Common myeloid progenitor, CD34-positive (primary cell): ENCODE results near the gene SUMF1.

Source experiments
- CTCF ChIA-PET: fragments of 350-600 bp; sonication (Branson Sonifier 250); formaldehyde crosslinking; loops from one replicate; lab custom pipeline; 2021; ENCODE audit warnings: antibody characterized with exemption; lab: Charles Lee
- POLR2A ChIA-PET: fragments of 350-600 bp; sonication (Branson Sonifier 250); formaldehyde crosslinking; loops from one replicate; lab custom pipeline; 2021; ENCODE audit warnings: antibody characterized with exemption; lab: Charles Lee
- DNase-seq, 3 donors: peaks; one replicate each; pipeline versions ENCODE4 v3.0.0 to v3.0.0-alpha.2; 2013
- H3K27ac ChIP-seq, 2 experiments: 1 replicate in 1 of 2; 2 replicates in 1 of 2; pipeline ENCODE4 v1.7.0; 2013; ENCODE audit warnings: inconsistent platforms in 2 of 2, low read length in 2 of 2, mild to moderate bottlenecking in 2 of 2, low read depth in 1 of 2, moderate library complexity in 1 of 2; ENCODE audit not compliant: severe bottlenecking in 2 of 2, insufficient read depth in 1 of 2, poor library complexity in 1 of 2
- H3K27me3 ChIP-seq, 5 experiments: replicated peaks in 2 of 5; 1 replicate in 3 of 5; 2 replicates in 2 of 5; pipeline versions ENCODE4 v1.6.1 to v1.7.0; 2013; ENCODE audit warnings: low read length in 4 of 5, mild to moderate bottlenecking in 2 of 5, moderate library complexity in 2 of 5, inconsistent platforms in 1 of 5; ENCODE audit not compliant: insufficient read depth in 5 of 5, control insufficient read depth in 4 of 5
- H3K36me3 ChIP-seq, 4 experiments: 1 replicate in 2 of 4; 2 replicates in 2 of 4; pipeline versions ENCODE4 v1.6.1 to v1.7.0; 2013; ENCODE audit warnings: low read length in 3 of 4, control low read depth in 1 of 4, mild to moderate bottlenecking in 1 of 4; ENCODE audit not compliant: control insufficient read depth in 4 of 4, insufficient read depth in 4 of 4
- H3K4me1 ChIP-seq, 4 experiments: 1 replicate in 3 of 4; 2 replicates in 1 of 4; pipeline versions ENCODE4 v1.6.1 to v1.7.1; 2013; ENCODE audit warnings: low read length in 3 of 4, mild to moderate bottlenecking in 3 of 4, control low read depth in 1 of 4, inconsistent platforms in 1 of 4, moderate library complexity in 1 of 4; ENCODE audit not compliant: control insufficient read depth in 4 of 4, insufficient read depth in 4 of 4; ENCODE audit errors: control extremely low read depth in 1 of 4
- H3K4me3 ChIP-seq, 7 experiments: 1 replicate in 4 of 7; 2 replicates in 3 of 7; pipeline versions ENCODE4 v1.5.1 to v1.7.0; 2013; ENCODE audit warnings: mild to moderate bottlenecking in 7 of 7, low read length in 6 of 7, moderate library complexity in 6 of 7, inconsistent platforms in 2 of 7, low read depth in 2 of 7, control low read depth in 1 of 7; ENCODE audit not compliant: insufficient read depth in 4 of 7, control insufficient read depth in 1 of 7; ENCODE audit errors: extremely low read depth in 1 of 7
- H3K9me3 ChIP-seq, 5 experiments: 1 replicate in 4 of 5; 2 replicates in 1 of 5; pipeline versions ENCODE4 v1.6.1 to v1.7.1; 2013; ENCODE audit warnings: low read length in 4 of 5, mild to moderate bottlenecking in 2 of 5, inconsistent platforms in 1 of 5, low read depth in 1 of 5, moderate library complexity in 1 of 5; ENCODE audit not compliant: control insufficient read depth in 4 of 5, insufficient read depth in 2 of 5; ENCODE audit errors: control extremely low read depth in 1 of 5
- WGBS: methylation state at CpG from one replicate; pipeline ENCODE4 v1.1.5; 2013; ENCODE audit not compliant: insufficient coverage; 5-methylcytosine and 5-hydroxymethylcytosine counted together

The SUMF1 gene

DNA sequence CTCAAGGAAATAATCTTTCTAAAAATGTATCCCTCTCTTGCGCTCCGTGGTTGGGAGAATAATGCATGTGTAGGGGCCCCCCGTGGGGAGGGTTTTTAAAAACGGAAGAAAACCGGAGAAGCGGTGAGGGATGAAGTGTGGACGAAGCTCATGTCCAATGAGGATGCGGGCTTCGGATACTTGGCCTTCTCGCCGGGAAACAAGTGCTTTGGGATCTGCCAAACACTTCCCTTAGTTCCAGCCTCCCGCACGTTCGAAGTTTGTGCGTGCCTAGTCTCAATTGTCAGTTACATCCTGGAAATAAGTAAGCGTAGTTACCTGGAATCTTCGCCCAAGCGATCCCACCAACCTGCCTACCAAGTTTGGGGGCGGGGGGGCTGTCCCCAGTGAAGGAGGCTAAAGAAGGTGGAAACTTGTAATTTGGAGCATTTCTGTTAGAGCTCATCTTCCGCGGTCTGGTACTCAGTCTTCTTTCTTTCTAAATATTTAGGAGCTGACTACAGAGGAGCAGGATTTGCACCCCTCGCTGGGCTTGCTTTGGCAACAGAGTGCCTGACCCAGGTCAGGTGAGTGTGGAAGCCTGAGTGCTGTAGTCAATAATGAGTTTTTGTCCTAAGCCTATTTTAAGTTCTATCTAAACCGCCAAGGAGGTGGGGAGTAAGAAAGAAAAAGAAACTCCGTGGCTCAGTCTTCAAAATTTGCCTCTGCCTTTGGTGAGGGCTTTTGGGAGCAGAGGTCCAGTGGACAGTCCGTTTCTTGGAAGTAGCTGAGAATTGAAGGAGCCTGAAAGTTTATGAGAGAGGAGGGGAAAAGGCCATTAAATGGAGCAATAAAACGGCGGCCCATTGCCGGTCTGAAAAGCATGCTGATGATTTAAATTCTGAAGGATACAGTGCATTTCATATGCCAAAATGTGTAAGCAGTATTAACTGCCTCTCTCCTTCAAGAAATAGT is 27.1 kb upstream of the SUMF1 start:
- Histone ChIP-seq H3K27ac (peak overlapping the region; percentile 92 to 95), H3K27me3 (no peaks in the 10 kb centered on the region), H3K4me1 (peaks cover 22 to 42% (median 37%) of the 10 kb centered on the region in 4 experiments), H3K4me3 (peak overlapping the region; percentile 83 to 97 (median 95)), H3K9me3 (no peaks in the 10 kb centered on the region), H3K36me3 (peaks cover 3 to 15% (median 10%) of the 10 kb centered on the region in 4 experiments)
- 0% methylated on average over 24 of the region's 28 CpGs for WGBS
- POLR2A ChIA-PET: interaction anchor here (0.7 to 3.8 kb wide), 15 partner anchors 10 to 143 kb away, joined by 3 to 41 read pairs (median 7); partner anchors contain the start of gene SUMF1
- peak in 1 of 3 donors; percentile 15 for DNase-seq
- CTCF ChIA-PET: interaction anchor here (0.7 to 3.3 kb wide), 23 partner anchors 11 to 153 kb away, joined by 3 to 23 read pairs (median 5); no protein-coding TSS in a partner anchor

GRCh38 chr3:4493014-4493940 is 26.2 kb upstream of the SUMF1 start, which contains the start of gene ITPR1:
Gene ITPR1 (plus strand): TSS chr3:4493348. CDS start chr3:4516492, 23,144 bp downstream.
- peak; percentile 99 to 100 (median 100) for DNase-seq
- Histone ChIP-seq H3K36me3 (peaks cover 2 to 9% (median 6%) of the 10 kb centered on the region in 4 experiments), H3K4me3 (peak within 1 kb of the TSS; percentile 83 to 97 (median 95)), H3K9me3 (no peaks in the 10 kb centered on the region), H3K4me1 (peaks cover 22 to 42% (median 37%) of the 10 kb centered on the region in 4 experiments), H3K27ac (peak within 1 kb of the TSS; percentile 92 to 95), H3K27me3 (no peaks in the 10 kb centered on the region)
- POLR2A ChIA-PET: interaction anchor here (0.6 to 3.8 kb wide), 14 partner anchors 11 to 162 kb away, joined by 3 to 41 read pairs (median 8); partner anchors contain the start of gene SUMF1
- 0% methylated on average over 31 of the region's 47 CpGs for WGBS
- CTCF ChIA-PET: interaction anchor here (0.6 to 3.3 kb wide), 22 partner anchors 12 to 154 kb away, joined by 3 to 23 read pairs (median 4); no protein-coding TSS in a partner anchor

DNA sequence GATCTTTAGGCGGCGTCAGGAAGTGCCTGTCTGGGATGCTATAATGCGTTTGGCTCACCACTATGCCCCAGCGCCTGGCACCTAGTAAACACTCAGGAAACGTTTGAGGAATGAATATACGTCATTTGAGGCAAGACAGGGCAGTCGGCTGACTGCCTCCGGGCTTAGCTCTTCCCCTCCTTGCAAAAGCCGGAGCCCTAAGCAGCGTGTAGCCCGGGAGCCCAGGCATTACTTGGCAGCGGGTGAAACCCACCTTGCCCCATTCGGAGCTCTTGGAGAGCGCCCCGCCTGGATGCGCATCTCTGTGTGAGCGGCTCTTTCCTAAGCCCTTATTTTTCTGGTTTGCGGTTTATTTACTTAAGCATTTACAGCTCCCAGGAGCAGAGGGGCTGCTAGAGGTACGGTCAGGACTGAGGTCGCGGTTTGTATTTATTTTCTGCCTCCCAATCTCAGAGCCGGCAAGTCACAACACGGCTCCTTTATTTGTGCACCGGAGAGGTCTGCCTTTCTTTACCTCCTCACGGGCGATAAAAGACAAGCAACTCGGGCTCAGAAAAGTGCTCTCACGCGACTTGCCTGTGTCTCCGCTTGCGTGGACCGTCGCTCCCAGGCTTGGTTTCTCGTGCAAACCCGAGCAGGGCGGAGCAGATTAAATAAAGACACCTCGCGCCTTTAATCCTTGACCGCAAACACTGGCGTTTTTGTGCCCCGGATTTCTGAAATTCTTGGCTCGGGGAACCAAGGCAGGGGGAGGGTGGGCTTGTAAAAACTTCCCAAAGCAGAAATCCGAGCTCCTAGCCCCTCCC is 25.3 kb upstream of the SUMF1 start:
- H3K27ac ChIP-seq: peak overlapping the region; percentile 52 to 95
- H3K36me3 ChIP-seq: peaks cover 0 to 4% (median under 1%) of the 10 kb centered on the region in 4 experiments
- ChIA-PET CTCF (interaction anchor here (1.0 to 3.3 kb wide), 14 partner anchors 12 to 142 kb away, joined by 3 to 23 read pairs (median 6); no protein-coding TSS in a partner anchor), POLR2A (interaction anchor here (0.6 to 3.8 kb wide), 13 partner anchors 12 to 162 kb away, joined by 3 to 41 read pairs (median 8); partner anchors contain the start of gene SUMF1)
- H3K4me3 ChIP-seq: peak overlapping the region; percentile 83 to 97 (median 95)
- H3K9me3 ChIP-seq: no peaks in the 10 kb centered on the region
- H3K4me1 ChIP-seq: peaks cover 22 to 42% (median 37%) of the 10 kb centered on the region in 4 experiments
- H3K27me3 ChIP-seq: no peaks in the 10 kb centered on the region
- peak; percentile 67 to 74 (median 71) for DNase-seq
- WGBS: 0% methylated on average over 41 of the region's 43 CpGs

- no peak for DNase-seq
- Histone ChIP-seq H3K36me3 (no peaks in the 10 kb centered on the region), H3K9me3 (no peaks in the 10 kb centered on the region), H3K4me3 (peak overlapping the region; percentile 83 to 97 (median 95)), H3K27me3 (no peaks in the 10 kb centered on the region), H3K4me1 (peaks cover 22 to 42% (median 35%) of the 10 kb centered on the region in 4 experiments), H3K27ac (peak overlapping the region in 1 of 2 experiments; percentile 95)
- ChIA-PET POLR2A (interaction anchor here (1.4 to 3.3 kb wide), 2 partner anchors 16 to 17 kb away, joined by 3 to 19 read pairs; no protein-coding TSS in a partner anchor), CTCF (interaction anchor here (1.0 to 2.1 kb wide), 6 partner anchors 17 to 142 kb away, joined by 3 to 11 read pairs (median 6); no protein-coding TSS in a partner anchor)
- 80% methylated on average over 1 of the region's 5 CpGs for WGBS
Observed at GRCh38 chr3:4491855-4492207, 24.8 kb upstream of the SUMF1 start.

DNA sequence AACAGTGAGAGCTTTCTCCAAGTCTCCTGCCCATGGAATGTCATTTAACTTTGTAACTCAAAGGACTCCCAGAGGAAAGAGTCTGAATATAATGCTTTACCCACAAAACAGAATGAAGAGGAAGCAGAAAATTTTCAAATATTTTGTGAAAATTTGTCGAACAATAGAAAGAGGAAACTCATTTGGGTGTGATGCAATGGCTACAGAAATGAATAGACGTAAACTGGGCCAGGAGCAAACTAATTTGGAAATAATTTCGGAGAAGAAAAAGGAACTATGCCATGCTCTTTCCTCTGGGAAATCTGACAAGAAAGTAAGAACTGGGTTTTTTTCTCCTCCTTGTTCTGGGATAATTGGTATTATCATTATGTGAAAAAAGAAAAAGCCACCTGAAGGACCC is 11.2 kb upstream of the SUMF1 start:
- no peaks in the 10 kb centered on the region for H3K9me3 ChIP-seq
- WGBS: 43% methylated on average over 3 of the region's 3 CpGs
- ChIA-PET POLR2A (no interaction called here), CTCF (no interaction called here)
- no peaks in the 10 kb centered on the region for H3K27me3 ChIP-seq
- H3K4me1 ChIP-seq: peaks cover 2 to 49% (median 15%) of the 10 kb centered on the region in 4 experiments
- peak in 2 of 3 donors; percentile 34 to 52 for DNase-seq
- H3K27ac ChIP-seq: no peak overlapping the region
- no peak overlapping the region for H3K4me3 ChIP-seq
- no peaks in the 10 kb centered on the region for H3K36me3 ChIP-seq
